ENCODE data around the gene CPZ. TPM values are rescaled to one million over a fixed set of nuclear protein-coding genes. Genes with fewer than 3 reads are reported as not detected.

Gene CPZ
- total RNA-seq, 1 experiment from 2014 or later: 37.3 TPM

DNA sequence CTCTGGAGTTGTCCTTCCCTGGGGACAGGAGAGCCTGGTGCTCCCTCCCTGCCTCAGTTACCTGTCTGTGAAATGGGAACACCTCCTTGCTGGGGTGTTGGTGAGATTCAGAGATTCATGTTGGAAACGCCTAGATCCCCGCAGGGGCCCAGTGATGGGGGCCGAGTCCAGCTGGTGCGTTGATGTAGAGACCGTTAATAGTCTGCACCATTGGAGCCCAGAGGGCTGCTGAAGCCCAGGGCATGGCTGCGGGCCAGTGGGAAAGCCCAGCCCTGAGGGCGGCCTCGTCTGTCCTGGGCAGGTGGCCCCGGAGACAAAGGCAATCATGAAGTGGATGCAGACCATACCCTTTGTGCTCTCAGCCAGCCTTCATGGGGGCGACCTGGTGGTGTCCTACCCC is 14.4 kb downstream of the CPZ start:
- Histone ChIP-seq H4K5ac (ENCODE audit: insufficient read length, low read depth, low read length) (no peak overlapping the region), H3T11ph (ENCODE audit: low read length) (no peak overlapping the region), H2BK15ac (ENCODE audit: low read depth, low read length) (no peak overlapping the region), H3K4ac (ENCODE audit: low read depth, low read length) (no peak overlapping the region), H4K91ac (ENCODE audit: insufficient read length, low read depth, low read length) (no peak overlapping the region), H3K14ac (ENCODE audit: insufficient read depth, low read length) (no peak overlapping the region), H2BK120ac (ENCODE audit: low read depth, low read length, poor library complexity, severe bottlenecking) (no peak overlapping the region), H3K79me1 (ENCODE audit: insufficient read depth, low read depth, low read length, poor library complexity, severe bottlenecking) (no peaks in the 10 kb centered on the region), H2BK12ac (ENCODE audit: insufficient read length, low read depth, low read length) (no peak overlapping the region), H3K56ac (ENCODE audit: insufficient read length, low read depth, low read length) (no peak overlapping the region), H4K8ac (replicated peaks; ENCODE audit: insufficient read length, low read depth, low read length) (no peak overlapping the region), H3K9ac (ENCODE audit: extremely low read depth, insufficient read length, low read length) (no peak overlapping the region), H2BK5ac (ENCODE audit: insufficient read length, low read length) (no peak overlapping the region), H2AK5ac (ENCODE audit: insufficient read length, low read length) (no peak overlapping the region), H4K20me1 (ENCODE audit: control insufficient read depth, insufficient read depth, insufficient read length) (no peaks in the 10 kb centered on the region), H3K23ac (ENCODE audit: insufficient read length, low read depth, low read length) (no peak overlapping the region), H3K4me1 (ENCODE audit: insufficient read depth, low read length) (no peaks in the 10 kb centered on the region), H3K4me2 (ENCODE audit: insufficient read depth, insufficient read length, low read length) (no peak overlapping the region), H3K27me3 (ENCODE audit: insufficient read depth, low read length) (no peaks in the 10 kb centered on the region), H3K79me2 (ENCODE audit: insufficient read depth, low read length) (no peaks in the 10 kb centered on the region), H2AFZ (ENCODE audit: low read length) (no peak overlapping the region), H3K18ac (ENCODE audit: insufficient read length, low read depth, low read length) (no peak overlapping the region), H2BK20ac (ENCODE audit: low read depth, low read length, poor library complexity, severe bottlenecking) (no peak overlapping the region), H3K9me3 (ENCODE audit: control insufficient read depth, low read depth, low read length) (no peaks in the 10 kb centered on the region), H3K23me2 (ENCODE audit: insufficient read length, low read depth, low read length, poor library complexity, severe bottlenecking) (no peaks in the 10 kb centered on the region), H3K27ac (ENCODE audit: insufficient read length, low read depth, low read length) (no peak overlapping the region)
- Mint-ChIP-seq H3K4me1 (no peaks in the 10 kb centered on the region; a peak in 1 of 4 replicates), H3K27ac (no peak overlapping the region), H3K27me3 (ENCODE audit: low read depth) (peaks cover 2% of the 10 kb centered on the region; the same call in 1 of the 2 replicates), H3K9me3 (no peaks in the 10 kb centered on the region), H3K4me3 (no peak overlapping the region), H3K36me3 (ENCODE audit: insufficient read depth in 1 of 3, low read depth in 3 of 3) (peaks cover 2 to 38% (median 36%) of the 10 kb centered on the region in 3 experiments; a peak in 6 of 7 replicates)
- WGBS (ENCODE audit: extremely low coverage, insufficient read length, low lambda C conversion rate): no CpG with 5 or more reads among the region's 10 CpGs
- TF ChIP-seq, protein P1, sequence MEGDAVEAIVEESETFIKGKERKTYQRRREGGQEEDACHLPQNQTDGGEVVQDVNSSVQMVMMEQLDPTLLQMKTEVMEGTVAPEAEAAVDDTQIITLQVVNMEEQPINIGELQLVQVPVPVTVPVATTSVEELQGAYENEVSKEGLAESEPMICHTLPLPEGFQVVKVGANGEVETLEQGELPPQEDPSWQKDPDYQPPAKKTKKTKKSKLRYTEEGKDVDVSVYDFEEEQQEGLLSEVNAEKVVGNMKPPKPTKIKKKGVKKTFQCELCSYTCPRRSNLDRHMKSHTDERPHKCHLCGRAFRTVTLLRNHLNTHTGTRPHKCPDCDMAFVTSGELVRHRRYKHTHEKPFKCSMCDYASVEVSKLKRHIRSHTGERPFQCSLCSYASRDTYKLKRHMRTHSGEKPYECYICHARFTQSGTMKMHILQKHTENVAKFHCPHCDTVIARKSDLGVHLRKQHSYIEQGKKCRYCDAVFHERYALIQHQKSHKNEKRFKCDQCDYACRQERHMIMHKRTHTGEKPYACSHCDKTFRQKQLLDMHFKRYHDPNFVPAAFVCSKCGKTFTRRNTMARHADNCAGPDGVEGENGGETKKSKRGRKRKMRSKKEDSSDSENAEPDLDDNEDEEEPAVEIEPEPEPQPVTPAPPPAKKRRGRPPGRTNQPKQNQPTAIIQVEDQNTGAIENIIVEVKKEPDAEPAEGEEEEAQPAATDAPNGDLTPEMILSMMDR (conservative IDR thresholded peaks at IDR 0.05): no peak
- DNase-seq: no peak
